Fibroblast of pulmonary artery (primary cell): ENCODE results near the gene KSR2.

Experiments used
- DNase-seq: peaks from one replicate; pipeline ENCODE4 v3.0.0-alpha.2; 2010; ENCODE audit warnings: low read depth
- H3K4me3 ChIP-seq: replicated peaks from 2 replicates; pipeline ENCODE4 v1.5.1; 2011; ENCODE audit warnings: low read depth, mild to moderate bottlenecking, control low read depth, low read length, moderate library complexity
- CTCF ChIP-seq: IDR thresholded peaks from 2 replicates; pipeline ENCODE4 v1.5.1; 2011; ENCODE audit warnings: mild to moderate bottlenecking, control low read depth, low read length, inconsistent platforms; ENCODE audit errors: missing control alignments

Gene KSR2

GRCh38 chr12:117680312-117680711 lies 288.5 kb downstream of the KSR2 start:
- DNase-seq = no peak
- TF ChIP-seq CTCF = no peak
- no peak overlapping the region for H3K4me3 ChIP-seq

- DNase-seq = no peak
- no peak for TF ChIP-seq CTCF
- no peak overlapping the region for H3K4me3 ChIP-seq
Observed at GRCh38 chr12:117679776-117680175, 289.0 kb downstream of the KSR2 start.

GRCh38 chr12:117674763-117675162 lies 294.0 kb downstream of the KSR2 start:
- no peak overlapping the region for H3K4me3 ChIP-seq
- TF ChIP-seq CTCF = no peak
- no peak for DNase-seq

GRCh38 chr12:117674313-117674712 lies 294.5 kb downstream of the KSR2 start:
- DNase-seq = no peak
- TF ChIP-seq CTCF = no peak
- H3K4me3 ChIP-seq = no peak overlapping the region

- no peak for DNase-seq
- no peak for TF ChIP-seq CTCF
- no peak overlapping the region for H3K4me3 ChIP-seq
Observed at GRCh38 chr12:117671734-117672133, 297.1 kb downstream of the KSR2 start.

- TF ChIP-seq CTCF = no peak
- DNase-seq = no peak
- no peak overlapping the region for H3K4me3 ChIP-seq
Observed at GRCh38 chr12:117664169-117664568, 304.6 kb downstream of the KSR2 start.

GRCh38 chr12:117662620-117663395 lies 306.0 kb downstream of the KSR2 start:
- TF ChIP-seq CTCF = no peak
- no peak overlapping the region for H3K4me3 ChIP-seq
- no peak for DNase-seq
